Vagina (tissue), 2 donors: ENCODE measurements around the gene KRT81.

Experiments used
- CTCF ChIP-seq, 3 experiments: fragments of 450-650 bp in 2 of 3; fragments of 200-600 bp in 1 of 3; sonication (generic) in 1 of 3; IDR thresholded peaks; one replicate each; pipeline ENCODE4 v1.5.1; 2017 to 2019; ENCODE audit warnings: antibody characterized with exemption in 3 of 3, mild to moderate bottlenecking in 2 of 3, moderate library complexity in 2 of 3
- POLR2A ChIP-seq, 2 donors: fragments of 450-650 bp; IDR thresholded peaks; one replicate each; pipeline ENCODE4 v1.6.1; 2017; ENCODE audit warnings: antibody characterized with exemption in 2 of 2, mild to moderate bottlenecking in 2 of 2, moderate library complexity in 2 of 2
- POLR2AphosphoS5 ChIP-seq, 2 donors: sonication (generic); formaldehyde crosslinking; IDR thresholded peaks; one replicate each; pipeline ENCODE4 v1.9.0; 2017; ENCODE audit warnings: antibody characterized with exemption in 2 of 2, mild to moderate bottlenecking in 2 of 2, low read depth in 1 of 2; ENCODE audit not compliant: insufficient read depth in 1 of 2

DNA sequence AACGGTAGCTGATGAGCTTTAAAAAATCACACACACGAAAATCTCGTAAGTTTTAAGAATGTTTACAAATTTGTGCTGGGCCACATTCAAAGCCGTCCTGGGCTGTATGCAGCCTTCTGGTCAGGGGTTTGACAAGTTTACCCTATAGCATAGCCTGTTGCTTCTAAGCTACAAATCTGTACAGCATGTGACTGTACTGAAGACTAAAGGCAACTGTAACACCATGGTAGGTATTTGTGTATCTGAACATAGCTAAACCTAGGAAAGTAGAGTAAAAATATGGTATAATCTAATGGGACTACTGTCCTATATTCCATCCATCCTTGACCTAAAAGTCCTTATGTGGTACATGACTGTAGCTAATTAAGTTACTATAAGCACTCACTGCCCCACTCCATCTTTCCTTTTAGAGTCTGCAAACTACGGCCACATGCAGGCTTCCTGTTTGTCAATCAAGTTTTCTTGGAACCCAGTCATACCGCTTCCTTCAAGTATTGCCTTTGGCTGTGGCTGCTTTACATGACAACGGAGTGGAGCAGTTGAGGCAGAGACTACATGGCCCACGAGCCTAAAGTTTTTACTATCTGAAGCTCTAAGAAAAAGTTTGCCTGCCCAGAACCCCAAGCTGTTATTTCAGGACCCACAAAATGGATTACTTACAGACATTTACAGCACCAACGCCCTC is 39.8 kb downstream of the KRT81 start:
- no peak for TF ChIP-seq CTCF (IDR thresholded peaks at IDR 0.05)
- no peak for TF ChIP-seq POLR2A (IDR thresholded peaks at IDR 0.05)
- no peak for TF ChIP-seq POLR2AphosphoS5 (IDR thresholded peaks at IDR 0.05; ENCODE audit: insufficient read depth in 1 of 2, low read depth in 1 of 2)
